Stimulated activated CD8-positive, alpha-beta memory T cell treated with anti-CD3 and anti-CD28 coated beads, Interleukin-12 subunit alpha, Interleukin-12 subunit beta, amount 100 ng/mL, for 24 hours (primary cell): ENCODE results near the gene KRTAP10-12.

Experiments used
- DNase-seq: peaks from one replicate; pipeline ENCODE4 v3.0.0-alpha.2; 2020; ENCODE audit errors: extremely low read depth

The KRTAP10-12 gene

GRCh38 chr21:44697811-44698734, 1.1 kb downstream of the KRTAP10-12 start:
- no peak for DNase-seq

- DNase-seq, result no peak
Measured at GRCh38 chr21:44699502-44700001, 2.6 kb downstream of the KRTAP10-12 start.

- DNase-seq, result no peak
Measured at GRCh38 chr21:44700101-44701022, 3.4 kb downstream of the KRTAP10-12 start.

GRCh38 chr21:44701023-44701400, 4.0 kb downstream of the KRTAP10-12 start:
- no peak for DNase-seq

GRCh38 chr21:44701541-44701940, 4.6 kb downstream of the KRTAP10-12 start:
- no peak for DNase-seq

- no peak for DNase-seq
Measured at GRCh38 chr21:44702111-44702972, 5.4 kb downstream of the KRTAP10-12 start.

GRCh38 chr21:44702973-44703730, 6.2 kb downstream of the KRTAP10-12 start:
- no peak for DNase-seq

- no peak for DNase-seq
Measured at GRCh38 chr21:44703731-44704635, 7.0 kb downstream of the KRTAP10-12 start.

GRCh38 chr21:44704636-44705001, 7.6 kb downstream of the KRTAP10-12 start:
- no peak for DNase-seq

GRCh38 chr21:44706026-44706705, 9.2 kb downstream of the KRTAP10-12 start:
- DNase-seq, result no peak

GRCh38 chr21:44706706-44707581, 10.0 kb downstream of the KRTAP10-12 start:
- DNase-seq, result no peak

GRCh38 chr21:44708213-44708865, 11.4 kb downstream of the KRTAP10-12 start:
- no peak for DNase-seq

GRCh38 chr21:44708866-44709425, 12.0 kb downstream of the KRTAP10-12 start:
- no peak for DNase-seq

GRCh38 chr21:44709426-44710293, 12.7 kb downstream of the KRTAP10-12 start:
- no peak for DNase-seq

- DNase-seq, result no peak
Measured at GRCh38 chr21:44710294-44710665, 13.3 kb downstream of the KRTAP10-12 start.

- no peak for DNase-seq
Measured at GRCh38 chr21:44710756-44711326, 13.9 kb downstream of the KRTAP10-12 start.
